ENCODE data around the gene AUTS2.

DNA sequence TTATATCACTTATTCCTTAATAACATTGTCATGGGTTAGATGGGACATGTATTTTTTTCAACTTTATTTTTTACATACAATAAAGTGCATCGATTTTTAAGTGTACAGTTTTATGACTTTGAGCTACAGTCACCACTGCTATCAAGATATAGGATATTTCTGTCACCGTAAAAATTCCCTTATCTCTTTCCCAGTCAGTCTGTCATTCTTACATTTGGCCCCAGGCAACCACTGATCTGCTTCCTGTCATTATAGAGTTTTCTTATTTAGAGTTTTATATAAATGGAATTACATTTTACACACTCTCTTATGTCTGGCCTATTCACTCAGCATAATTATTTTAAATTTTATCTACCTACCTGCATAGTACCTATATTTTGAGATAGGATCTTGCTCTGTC, 145.2 kb downstream of the AUTS2 start:
- TF ChIP-seq, protein P1, sequence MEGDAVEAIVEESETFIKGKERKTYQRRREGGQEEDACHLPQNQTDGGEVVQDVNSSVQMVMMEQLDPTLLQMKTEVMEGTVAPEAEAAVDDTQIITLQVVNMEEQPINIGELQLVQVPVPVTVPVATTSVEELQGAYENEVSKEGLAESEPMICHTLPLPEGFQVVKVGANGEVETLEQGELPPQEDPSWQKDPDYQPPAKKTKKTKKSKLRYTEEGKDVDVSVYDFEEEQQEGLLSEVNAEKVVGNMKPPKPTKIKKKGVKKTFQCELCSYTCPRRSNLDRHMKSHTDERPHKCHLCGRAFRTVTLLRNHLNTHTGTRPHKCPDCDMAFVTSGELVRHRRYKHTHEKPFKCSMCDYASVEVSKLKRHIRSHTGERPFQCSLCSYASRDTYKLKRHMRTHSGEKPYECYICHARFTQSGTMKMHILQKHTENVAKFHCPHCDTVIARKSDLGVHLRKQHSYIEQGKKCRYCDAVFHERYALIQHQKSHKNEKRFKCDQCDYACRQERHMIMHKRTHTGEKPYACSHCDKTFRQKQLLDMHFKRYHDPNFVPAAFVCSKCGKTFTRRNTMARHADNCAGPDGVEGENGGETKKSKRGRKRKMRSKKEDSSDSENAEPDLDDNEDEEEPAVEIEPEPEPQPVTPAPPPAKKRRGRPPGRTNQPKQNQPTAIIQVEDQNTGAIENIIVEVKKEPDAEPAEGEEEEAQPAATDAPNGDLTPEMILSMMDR (conservative IDR thresholded peaks at IDR 0.05; ENCODE audit: low read depth, low read length), result no peak
- no peak for TF ChIP-seq EZH2 (IDR thresholded peaks at IDR 0.05; ENCODE audit: borderline replicate concordance, low read depth, low read length, poor library complexity, severe bottlenecking)

Measured in A673 (cell line).